Spleen (tissue), 7 donors: ENCODE data around the gene ATP12A.

Experiments
- POLR2A ChIP-seq, 3 donors: fragments of 450-650 bp; IDR thresholded peaks; one replicate each; pipeline ENCODE4 v1.5.1; 2017; ENCODE audit warnings: antibody characterized with exemption in 3 of 3, mild to moderate bottlenecking in 1 of 3
- POLR2AphosphoS5 ChIP-seq, 3 donors: sonication (generic); formaldehyde crosslinking; IDR thresholded peaks; one replicate each; pipeline ENCODE4 v1.5.1; 2017; ENCODE audit warnings: antibody characterized with exemption in 3 of 3
- TF ChIP-seq, protein P1 (sequence below), 11 experiments: fragments of 200-600 bp in 7 of 11; fragments of 450-650 bp in 4 of 11; sonication (generic) in 4 of 11; IDR thresholded peaks in 8 of 11; conservative IDR thresholded peaks in 3 of 11; 1 replicate in 7 of 11; 2 replicates in 4 of 11; pipeline versions ENCODE4 v1.4.0 to v1.8.0; 2016 to 2021; ENCODE audit warnings: antibody characterized with exemption in 11 of 11, inconsistent platforms in 4 of 11, mild to moderate bottlenecking in 1 of 11
- donor health status: DM: no; HTN: no; CAD: no; lungs with moderate emphysema.
- donor health status: DM: no; HTN: no; CAD: no.
- donor health status: DM: no; HTN: no; CAD: no.

DNA sequence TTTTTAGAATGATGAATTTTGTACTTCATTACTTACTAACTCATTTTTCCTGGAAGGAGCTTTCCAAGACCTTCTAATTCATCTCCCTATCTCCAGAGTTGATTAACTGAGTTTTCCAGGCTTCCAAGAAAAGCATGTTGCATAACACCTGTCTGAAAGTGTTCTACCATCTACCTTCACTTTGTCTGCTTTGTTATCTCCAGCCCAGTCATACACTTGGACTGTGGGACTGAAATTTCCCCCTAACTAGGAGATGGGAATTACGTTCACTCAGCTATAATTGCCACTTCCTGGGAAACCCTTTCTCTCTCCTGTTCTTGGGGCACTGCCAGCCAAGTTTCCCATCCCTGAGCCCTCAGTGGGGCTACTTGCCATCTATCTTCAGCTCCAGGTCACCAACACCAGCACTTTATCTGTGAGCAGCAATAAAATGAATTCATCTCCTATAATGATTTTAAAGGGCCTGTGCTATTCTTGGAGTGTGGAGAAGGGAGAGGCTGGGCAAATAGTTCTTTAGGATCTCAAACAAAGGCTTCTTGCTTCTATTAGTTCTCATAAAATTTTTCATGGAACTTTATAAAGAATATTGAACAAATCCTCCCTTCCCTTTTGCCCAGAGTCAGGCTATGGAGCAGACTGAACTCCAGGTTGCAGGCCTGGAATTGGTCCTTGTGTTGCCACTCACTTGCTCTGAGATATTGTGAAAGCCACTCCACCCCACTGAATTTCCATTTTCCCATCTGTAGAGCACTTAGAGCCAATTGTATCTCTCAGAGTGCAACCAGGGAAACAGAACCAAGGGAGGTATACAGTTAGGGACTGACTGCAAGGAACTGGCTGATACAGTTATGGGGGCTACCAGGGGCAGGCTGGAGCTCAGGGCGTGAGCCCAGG, 17.8 kb upstream of the ATP12A start:
- TF ChIP-seq, protein P1, sequence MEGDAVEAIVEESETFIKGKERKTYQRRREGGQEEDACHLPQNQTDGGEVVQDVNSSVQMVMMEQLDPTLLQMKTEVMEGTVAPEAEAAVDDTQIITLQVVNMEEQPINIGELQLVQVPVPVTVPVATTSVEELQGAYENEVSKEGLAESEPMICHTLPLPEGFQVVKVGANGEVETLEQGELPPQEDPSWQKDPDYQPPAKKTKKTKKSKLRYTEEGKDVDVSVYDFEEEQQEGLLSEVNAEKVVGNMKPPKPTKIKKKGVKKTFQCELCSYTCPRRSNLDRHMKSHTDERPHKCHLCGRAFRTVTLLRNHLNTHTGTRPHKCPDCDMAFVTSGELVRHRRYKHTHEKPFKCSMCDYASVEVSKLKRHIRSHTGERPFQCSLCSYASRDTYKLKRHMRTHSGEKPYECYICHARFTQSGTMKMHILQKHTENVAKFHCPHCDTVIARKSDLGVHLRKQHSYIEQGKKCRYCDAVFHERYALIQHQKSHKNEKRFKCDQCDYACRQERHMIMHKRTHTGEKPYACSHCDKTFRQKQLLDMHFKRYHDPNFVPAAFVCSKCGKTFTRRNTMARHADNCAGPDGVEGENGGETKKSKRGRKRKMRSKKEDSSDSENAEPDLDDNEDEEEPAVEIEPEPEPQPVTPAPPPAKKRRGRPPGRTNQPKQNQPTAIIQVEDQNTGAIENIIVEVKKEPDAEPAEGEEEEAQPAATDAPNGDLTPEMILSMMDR (IDR thresholded peaks at IDR 0.05 in 8 of 11, conservative IDR thresholded peaks at IDR 0.05 in 3 of 11) = no peak
- TF ChIP-seq POLR2A (IDR thresholded peaks at IDR 0.05) = no peak
- no peak for TF ChIP-seq POLR2AphosphoS5 (IDR thresholded peaks at IDR 0.05)
